ENCODE data around the gene GET4. TPM values are rescaled to one million over a fixed set of nuclear protein-coding genes. Genes with fewer than 3 reads are reported as not detected.

The GET4 gene
- total RNA-seq, 1 experiment from 2014 or later: 120 TPM

DNA sequence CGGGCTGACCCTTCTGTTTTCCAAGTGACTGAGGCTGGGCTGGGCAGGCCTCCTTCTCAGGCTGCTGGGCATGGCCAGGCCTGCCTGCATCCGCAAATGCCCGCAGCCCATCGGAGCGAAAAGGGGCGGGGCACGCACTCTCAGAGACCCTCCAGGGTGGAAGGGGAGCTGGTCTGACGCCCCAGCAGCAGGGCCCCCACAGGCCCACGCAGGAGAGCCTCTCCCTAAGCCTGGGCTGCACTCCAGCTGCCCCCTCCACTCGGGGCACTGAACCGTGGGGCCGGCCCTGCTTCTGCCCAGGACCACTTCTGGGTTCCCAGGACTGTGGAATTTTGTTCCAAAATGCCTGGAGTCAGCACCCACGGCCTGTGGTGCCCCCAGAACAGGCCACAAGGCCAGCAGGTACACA, 68.8 kb downstream of the GET4 start:
- Histone ChIP-seq H3K4me1 (replicated peaks; ENCODE audit: insufficient read depth) (peaks cover 55% of the 10 kb centered on the region), H3K4me2 (peak overlapping the region; percentile 87), H3K36me3 (ENCODE audit: low read depth) (no peaks in the 10 kb centered on the region), H3K79me2 (ENCODE audit: low read depth) (peaks cover 38% of the 10 kb centered on the region), H3K9me3 (ENCODE audit: insufficient read depth, low read depth) (0 out of 2 replicates have a peak, but pooled peaks cover 3% of the 10 kb centered on the region), H3K9me2 (ENCODE audit: insufficient read depth) (no peaks in the 10 kb centered on the region), H4K20me1 (ENCODE audit: insufficient read depth) (no peaks in the 10 kb centered on the region), H3F3A (ENCODE audit: insufficient read depth, low read depth) (peaks cover 49% of the 10 kb centered on the region), H2AFZ (peak overlapping the region; percentile 69), H3K27ac (peak overlapping the region; percentile 85), H3K27me3 (ENCODE audit: insufficient read depth, low read depth) (no peaks in the 10 kb centered on the region), H3K4me3 (peak overlapping the region; percentile 45; the same call in 1 of the 2 replicates)
- ChIA-PET CTCF (no interaction called here), POLR2A (ENCODE audit: unreplicated experiment) (interaction anchor here (0.6 kb wide), 2 partner anchors 22 to 114 kb away, joined by 3 read pairs; no protein-coding TSS in a partner anchor)
- TSS peak; percentile 34 for BruUV-seq (replicated peaks)
- intact Hi-C loops (cut with micrococcal nuclease; ENCODE audit: unreplicated experiment): loop anchor here (1.0 kb wide), 2 partner anchors 9 to 18 kb away; no protein-coding TSS in a partner anchor
- peak in 1 of 2 experiments; percentile 63 for DNase-seq
- TF ChIP-seq, protein P1, sequence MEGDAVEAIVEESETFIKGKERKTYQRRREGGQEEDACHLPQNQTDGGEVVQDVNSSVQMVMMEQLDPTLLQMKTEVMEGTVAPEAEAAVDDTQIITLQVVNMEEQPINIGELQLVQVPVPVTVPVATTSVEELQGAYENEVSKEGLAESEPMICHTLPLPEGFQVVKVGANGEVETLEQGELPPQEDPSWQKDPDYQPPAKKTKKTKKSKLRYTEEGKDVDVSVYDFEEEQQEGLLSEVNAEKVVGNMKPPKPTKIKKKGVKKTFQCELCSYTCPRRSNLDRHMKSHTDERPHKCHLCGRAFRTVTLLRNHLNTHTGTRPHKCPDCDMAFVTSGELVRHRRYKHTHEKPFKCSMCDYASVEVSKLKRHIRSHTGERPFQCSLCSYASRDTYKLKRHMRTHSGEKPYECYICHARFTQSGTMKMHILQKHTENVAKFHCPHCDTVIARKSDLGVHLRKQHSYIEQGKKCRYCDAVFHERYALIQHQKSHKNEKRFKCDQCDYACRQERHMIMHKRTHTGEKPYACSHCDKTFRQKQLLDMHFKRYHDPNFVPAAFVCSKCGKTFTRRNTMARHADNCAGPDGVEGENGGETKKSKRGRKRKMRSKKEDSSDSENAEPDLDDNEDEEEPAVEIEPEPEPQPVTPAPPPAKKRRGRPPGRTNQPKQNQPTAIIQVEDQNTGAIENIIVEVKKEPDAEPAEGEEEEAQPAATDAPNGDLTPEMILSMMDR (conservative IDR thresholded peaks at IDR 0.05): no peak
- TF ChIP-seq EZH2 (IDR thresholded peaks at IDR 0.05; ENCODE audit: low read depth): no peak

DNA sequence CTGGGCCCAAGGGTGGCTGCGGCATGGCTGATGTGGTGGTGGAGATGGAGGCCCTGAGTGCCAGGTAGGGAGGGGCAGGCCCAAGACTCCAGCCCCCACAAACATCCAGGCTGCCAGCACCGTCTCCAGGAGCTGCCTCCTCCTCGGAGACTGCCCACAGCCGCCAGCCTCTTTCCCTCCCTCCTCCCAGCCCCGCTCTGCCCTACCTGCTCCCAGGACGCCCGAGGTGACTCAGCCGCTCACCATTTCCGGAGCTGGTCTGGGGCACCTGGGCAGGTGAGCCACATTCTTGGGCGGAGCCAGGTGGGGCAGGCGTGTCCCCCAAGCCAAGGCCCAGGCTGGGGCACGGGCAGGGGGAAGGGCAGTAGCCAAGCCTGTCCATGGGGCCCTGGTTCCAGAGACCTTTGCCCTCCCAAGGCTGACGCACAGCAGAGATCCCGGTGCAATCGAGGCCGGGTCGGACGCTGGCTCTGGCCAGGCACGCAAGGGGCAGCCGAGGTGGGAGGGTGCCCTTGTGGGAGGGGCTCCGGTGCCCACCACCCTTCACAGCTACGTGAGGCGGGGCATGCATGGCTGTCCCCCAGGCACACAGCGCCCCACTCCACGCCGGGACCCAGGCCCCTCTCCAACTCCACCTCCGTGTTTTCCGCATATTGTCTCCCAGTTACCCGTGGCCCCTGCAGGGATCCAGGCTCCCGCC, 69.4 kb downstream of the GET4 start:
- Histone ChIP-seq H3F3A (ENCODE audit: insufficient read depth, low read depth) (peaks cover 49% of the 10 kb centered on the region), H3K4me1 (replicated peaks; ENCODE audit: insufficient read depth) (peaks cover 61% of the 10 kb centered on the region), H3K4me2 (peak overlapping the region; percentile 87), H3K36me3 (ENCODE audit: low read depth) (no peaks in the 10 kb centered on the region), H3K9me3 (ENCODE audit: insufficient read depth, low read depth) (0 out of 2 replicates have a peak, but pooled peaks cover 3% of the 10 kb centered on the region), H4K20me1 (ENCODE audit: insufficient read depth) (no peaks in the 10 kb centered on the region), H3K27me3 (ENCODE audit: insufficient read depth, low read depth) (no peaks in the 10 kb centered on the region), H3K4me3 (peak overlapping the region; percentile 48; the same call in 1 of the 2 replicates), H3K9me2 (ENCODE audit: insufficient read depth) (no peaks in the 10 kb centered on the region), H3K79me2 (ENCODE audit: low read depth) (peaks cover 39% of the 10 kb centered on the region), H2AFZ (peak overlapping the region; percentile 69), H3K27ac (peak overlapping the region; percentile 94)
- POLR2A ChIA-PET (ENCODE audit: unreplicated experiment): interaction anchor here (0.6 kb wide), 1 partner anchor 680 kb away, joined by 4 read pairs; no protein-coding TSS in a partner anchor
- peak; percentile 99 to 100 for DNase-seq
- CTCF ChIA-PET: interaction anchor here (0.6 kb wide), 1 partner anchor 574 kb away, joined by 3 read pairs; no protein-coding TSS in a partner anchor
- TF ChIP-seq, protein P1 (conservative IDR thresholded peaks at IDR 0.05): no peak
- no peak for TF ChIP-seq EZH2 (IDR thresholded peaks at IDR 0.05; ENCODE audit: low read depth)
- intact Hi-C loops (cut with micrococcal nuclease; ENCODE audit: unreplicated experiment): loop anchor here (1.0 kb wide), 2 partner anchors 9 to 18 kb away; no protein-coding TSS in a partner anchor
- BruUV-seq (replicated peaks): no TSS peak

Other genes starting within 250 kb of the GET4 start
- gene DNAAF5, start 149.9 kb upstream of the GET4 start, total RNA-seq (2021): 63.2 and 78.9 TPM in 2 replicates
- 51.7 and 66.6 TPM in 2 replicates for gene PRKAR1B, start 149.3 kb upstream of the GET4 start, total RNA-seq (2021)
- gene SUN1, start 44.1 kb upstream of the GET4 start, total RNA-seq (2021): 245 and 272 TPM in 2 replicates
- gene ADAP1, start 78.1 kb downstream of the GET4 start, total RNA-seq (2021): 73.9 and 102 TPM in 2 replicates
- 28.9 and 29.3 TPM in 2 replicates for gene COX19, start 99.0 kb downstream of the GET4 start, total RNA-seq (2021)
- gene CYP2W1, start 106.6 kb downstream of the GET4 start, total RNA-seq (2021): 0.63 TPM in 1 of 2 replicates, not detected in the other
- 3.4 and 4.3 TPM in 2 replicates for gene GPR146, start 168.0 kb downstream of the GET4 start, total RNA-seq (2021)
- 0.37 and 0.85 TPM in 2 replicates for gene GPER1, start 211.6 kb downstream of the GET4 start, total RNA-seq (2021)